ENCODE data around the gene NBL1.
A peak's percentile ranks its signal among the peaks of the same experiment; 100 is the strongest.

The NBL1 gene

GRCh38 chr1:19643602-19644394 lies at the start of gene NBL1:
TSS of gene NBL1 (plus strand) at chr1:19644311. CDS start at chr1:19655031, 10,720 bp downstream.
- peak; percentile 53 for DNase-seq

- DNase-seq: peak; percentile 46
Measured at GRCh38 chr1:19596065-19596713, 47.9 kb upstream of the NBL1 start.

- peak; percentile 99 for DNase-seq
Measured at GRCh38 chr1:19596714-19597495, 47.2 kb upstream of the NBL1 start.

GRCh38 chr1:19597496-19598309 lies 46.4 kb upstream of the NBL1 start:
- peak; percentile 67 for DNase-seq

GRCh38 chr1:19599810-19600209 lies 44.3 kb upstream of the NBL1 start:
- DNase-seq: no peak

GRCh38 chr1:19602486-19602885 lies 41.6 kb upstream of the NBL1 start:
- no peak for DNase-seq

- DNase-seq: peak; percentile 25
Measured at GRCh38 chr1:19605967-19606366, 38.1 kb upstream of the NBL1 start.

GRCh38 chr1:19606817-19607642 lies 37.1 kb upstream of the NBL1 start:
- DNase-seq: peak; percentile 50

GRCh38 chr1:19608232-19608631 lies 35.9 kb upstream of the NBL1 start:
- DNase-seq: no peak

GRCh38 chr1:19610282-19610981 lies 33.7 kb upstream of the NBL1 start:
- DNase-seq: no peak

- peak; percentile 51 for DNase-seq
Measured at GRCh38 chr1:19612530-19612929, 31.6 kb upstream of the NBL1 start.

GRCh38 chr1:19613171-19613703 lies 30.9 kb upstream of the NBL1 start:
- peak; percentile 89 for DNase-seq

- DNase-seq: no peak
Measured at GRCh38 chr1:19615438-19615837, 28.7 kb upstream of the NBL1 start.

- no peak for DNase-seq
Measured at GRCh38 chr1:19616489-19616888, 27.6 kb upstream of the NBL1 start.

GRCh38 chr1:19617376-19617775 lies 26.7 kb upstream of the NBL1 start:
- no peak for DNase-seq

- DNase-seq: no peak
Measured at GRCh38 chr1:19618428-19618827, 25.7 kb upstream of the NBL1 start.

GRCh38 chr1:19619697-19620384 lies 24.3 kb upstream of the NBL1 start:
- no peak for DNase-seq

- no peak for DNase-seq
Measured at GRCh38 chr1:19620786-19621185, 23.3 kb upstream of the NBL1 start.

GRCh38 chr1:19621274-19621950 lies 22.7 kb upstream of the NBL1 start:
- no peak for DNase-seq

GRCh38 chr1:19622204-19622603 lies 21.9 kb upstream of the NBL1 start:
- no peak for DNase-seq
